Spleen (tissue), 7 donors: ENCODE measurements around the gene TRERF1.

Experiments
- POLR2A ChIP-seq, 3 donors: fragments of 450-650 bp; IDR thresholded peaks; one replicate each; pipeline ENCODE4 v1.5.1; 2017; ENCODE audit warnings: antibody characterized with exemption in 3 of 3, mild to moderate bottlenecking in 1 of 3
- POLR2AphosphoS5 ChIP-seq, 3 donors: sonication (generic); formaldehyde crosslinking; IDR thresholded peaks; one replicate each; pipeline ENCODE4 v1.5.1; 2017; ENCODE audit warnings: antibody characterized with exemption in 3 of 3
- TF ChIP-seq, protein P1 (sequence below), 11 experiments: fragments of 200-600 bp in 7 of 11; fragments of 450-650 bp in 4 of 11; sonication (generic) in 4 of 11; IDR thresholded peaks in 8 of 11; conservative IDR thresholded peaks in 3 of 11; 1 replicate in 7 of 11; 2 replicates in 4 of 11; pipeline versions ENCODE4 v1.4.0 to v1.8.0; 2016 to 2021; ENCODE audit warnings: antibody characterized with exemption in 11 of 11, inconsistent platforms in 4 of 11, mild to moderate bottlenecking in 1 of 11
- donor health status: DM: no; HTN: no; CAD: no; lungs with moderate emphysema.
- donor health status: DM: no; HTN: no; CAD: no.
- donor health status: DM: no; HTN: no; CAD: no.

DNA sequence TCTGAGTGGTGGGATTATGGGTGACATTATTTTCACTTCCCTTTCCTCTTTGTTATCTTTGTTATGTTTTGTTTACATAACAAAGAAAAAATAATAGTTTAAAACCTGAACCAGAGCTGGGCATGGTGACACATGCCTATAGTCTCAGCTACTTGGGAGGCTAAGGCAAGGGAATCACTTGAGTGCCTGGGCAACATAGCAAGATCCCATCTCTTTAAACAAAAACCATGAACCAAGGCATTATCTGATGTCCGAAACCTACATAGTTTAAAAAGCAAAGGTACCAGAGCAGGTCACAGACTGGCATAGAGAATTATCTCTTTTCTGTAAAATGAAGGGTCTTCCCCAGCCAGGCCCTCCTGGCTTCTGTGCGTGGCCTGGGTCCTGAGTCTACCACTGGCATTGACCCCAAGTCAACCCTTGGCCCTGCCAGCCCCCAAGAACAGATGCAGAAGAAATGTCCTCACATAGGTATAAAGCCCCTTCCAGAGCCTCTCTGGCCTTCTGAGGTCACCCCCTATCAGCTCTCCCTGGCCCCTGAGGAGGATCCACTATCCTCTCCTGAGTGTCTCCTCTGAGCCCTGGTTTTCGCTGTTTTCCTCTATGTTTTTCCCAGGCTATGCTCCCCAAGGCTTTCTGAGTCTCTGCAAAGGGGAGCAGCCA lies 81.3 kb downstream of the TRERF1 start:
- no peak for TF ChIP-seq POLR2A (IDR thresholded peaks at IDR 0.05)
- TF ChIP-seq, protein P1, sequence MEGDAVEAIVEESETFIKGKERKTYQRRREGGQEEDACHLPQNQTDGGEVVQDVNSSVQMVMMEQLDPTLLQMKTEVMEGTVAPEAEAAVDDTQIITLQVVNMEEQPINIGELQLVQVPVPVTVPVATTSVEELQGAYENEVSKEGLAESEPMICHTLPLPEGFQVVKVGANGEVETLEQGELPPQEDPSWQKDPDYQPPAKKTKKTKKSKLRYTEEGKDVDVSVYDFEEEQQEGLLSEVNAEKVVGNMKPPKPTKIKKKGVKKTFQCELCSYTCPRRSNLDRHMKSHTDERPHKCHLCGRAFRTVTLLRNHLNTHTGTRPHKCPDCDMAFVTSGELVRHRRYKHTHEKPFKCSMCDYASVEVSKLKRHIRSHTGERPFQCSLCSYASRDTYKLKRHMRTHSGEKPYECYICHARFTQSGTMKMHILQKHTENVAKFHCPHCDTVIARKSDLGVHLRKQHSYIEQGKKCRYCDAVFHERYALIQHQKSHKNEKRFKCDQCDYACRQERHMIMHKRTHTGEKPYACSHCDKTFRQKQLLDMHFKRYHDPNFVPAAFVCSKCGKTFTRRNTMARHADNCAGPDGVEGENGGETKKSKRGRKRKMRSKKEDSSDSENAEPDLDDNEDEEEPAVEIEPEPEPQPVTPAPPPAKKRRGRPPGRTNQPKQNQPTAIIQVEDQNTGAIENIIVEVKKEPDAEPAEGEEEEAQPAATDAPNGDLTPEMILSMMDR (IDR thresholded peaks at IDR 0.05 in 8 of 11, conservative IDR thresholded peaks at IDR 0.05 in 3 of 11): no peak
- TF ChIP-seq POLR2AphosphoS5 (IDR thresholded peaks at IDR 0.05): no peak
